ENCODE results near the gene SKAP1.

Gene SKAP1

GRCh38 chr17:48100160-48100559, 329.9 kb downstream of the SKAP1 start:
- no peak for DNase-seq

DNA sequence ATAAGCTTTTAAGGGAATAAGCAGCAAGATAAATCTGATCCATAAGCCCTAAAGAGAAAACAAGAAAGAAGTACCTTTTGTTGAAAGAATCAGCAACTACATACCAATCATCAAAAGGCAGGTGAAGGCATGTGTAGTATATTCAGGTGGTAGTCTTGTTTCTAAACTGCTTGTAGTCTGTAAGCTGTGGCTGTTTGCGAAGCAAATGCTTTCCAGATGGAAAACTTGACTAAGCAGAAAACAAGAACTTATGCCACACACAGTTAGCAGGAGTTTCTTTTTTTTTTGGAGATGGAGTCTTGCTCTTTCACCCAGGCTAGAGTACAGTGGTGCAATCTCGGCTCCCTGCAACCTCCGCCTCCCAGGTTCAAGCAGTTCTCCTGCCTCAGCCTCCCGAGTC, 334.4 kb downstream of the SKAP1 start:
- no peak for DNase-seq

DNA sequence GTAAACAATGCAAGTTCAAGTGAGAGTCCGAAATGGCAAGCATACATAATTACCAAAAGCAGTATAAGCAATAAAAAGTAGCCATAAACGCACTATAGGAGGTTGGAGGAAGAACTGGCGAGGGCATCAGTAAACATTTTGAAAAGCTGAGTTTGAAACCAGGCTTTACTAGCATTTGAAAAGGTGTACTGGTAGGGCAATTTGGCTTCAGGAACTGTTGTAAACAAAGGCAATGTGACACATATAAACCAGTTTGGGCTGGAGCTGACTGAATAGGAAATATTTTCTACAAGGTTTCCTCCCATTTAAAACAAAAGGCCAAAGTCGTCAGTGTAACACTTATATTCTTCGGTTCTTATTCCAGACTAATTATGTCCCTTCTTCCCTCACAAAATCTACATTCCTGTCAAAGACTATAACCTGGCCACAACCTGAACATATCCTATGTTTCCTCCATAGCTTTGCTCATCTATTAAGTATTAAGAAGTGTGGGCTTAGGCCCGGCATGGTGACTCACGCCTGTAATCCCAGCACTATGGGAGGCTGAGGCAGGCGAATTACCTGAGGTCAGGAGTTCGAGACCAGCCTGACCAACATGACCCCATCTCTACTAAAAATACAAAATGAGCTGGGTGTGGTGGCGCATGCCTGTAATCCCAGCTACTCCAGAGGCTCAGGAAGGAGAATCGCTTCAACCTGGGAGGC, 336.5 kb downstream of the SKAP1 start:
- DNase-seq = no peak

GRCh38 chr17:48084932-48085331, 345.1 kb downstream of the SKAP1 start:
- DNase-seq = no peak

Measured in bone marrow (tissue), 2 donors.